ENCODE results near the gene TPM1. TPM values are rescaled to one million over a fixed set of nuclear protein-coding genes. Genes with fewer than 3 reads are reported as not detected.

Gene TPM1
- total and polyA plus RNA-seq, 2 of the 4 experiments (the other 2 are of a cell fraction), result 661 to 1,623 TPM

DNA sequence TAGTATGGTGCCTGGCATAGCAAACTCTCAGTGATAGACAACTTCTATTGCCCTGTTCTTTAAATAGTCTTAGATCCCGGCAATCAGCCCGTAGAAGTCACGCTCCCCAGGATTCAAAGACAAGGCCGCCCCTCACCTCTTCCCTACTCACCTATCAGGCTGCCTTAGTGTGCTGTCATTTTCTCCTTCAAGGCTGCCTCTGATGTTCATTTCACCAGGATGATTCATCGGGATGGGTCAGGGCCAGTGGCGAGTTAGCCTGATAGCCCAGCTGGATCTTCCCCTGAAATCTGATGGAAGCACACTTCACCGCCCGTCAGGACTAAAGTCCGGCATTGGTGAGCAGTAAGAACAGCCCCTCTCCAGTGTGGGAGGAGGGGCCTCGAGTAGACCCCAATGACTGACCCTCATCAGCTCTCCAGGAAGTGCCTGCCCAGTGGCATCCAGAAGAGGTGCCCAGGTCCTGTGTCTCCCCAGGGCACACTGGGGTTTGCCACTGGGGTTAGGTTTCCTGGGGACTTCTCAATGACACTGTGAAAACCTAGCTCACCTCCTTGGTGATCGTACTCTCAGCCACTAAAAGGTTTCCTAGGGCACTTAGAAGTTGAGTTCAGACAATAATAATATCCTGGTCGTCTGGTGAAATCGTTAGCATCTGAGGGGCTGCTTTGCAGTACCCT, 37.5 kb downstream of the TPM1 start:
- Histone ChIP-seq H3K9ac (ENCODE audit: low read depth, low read length) (no peak overlapping the region), H2BK15ac (ENCODE audit: low read depth, low read length) (peak overlapping the region; percentile 79; the same call in 2 of the 3 replicates), H3K4ac (ENCODE audit: low read depth, low read length) (peak overlapping the region; percentile 74), H3K9me3 (ENCODE audit: control insufficient read depth, insufficient read depth, low read length) (no peaks in the 10 kb centered on the region), H2BK20ac (ENCODE audit: low read depth, low read length) (peak overlapping the region; percentile 76), H3K36me3 (ENCODE audit: control insufficient read depth, insufficient read depth, low read length) (no peaks in the 10 kb centered on the region), H2BK120ac (ENCODE audit: low read depth, low read length) (peak overlapping the region; percentile 83), H3K27ac (ENCODE audit: insufficient read depth, low read length) (no peak overlapping the region), H4K5ac (ENCODE audit: low read depth, low read length) (peak overlapping the region; percentile 36; the same call in 1 of the 2 replicates), H4K91ac (ENCODE audit: insufficient read depth, low read depth, low read length) (peak overlapping the region; percentile 76), H3K4me3 (ENCODE audit: insufficient read depth, low read depth, low read length) (no peak overlapping the region), H4K8ac (ENCODE audit: low read depth in 2 of 2, low read length in 2 of 2) (peak overlapping the region in 1 of 2 experiments; percentile 43; a peak in 2 of 4 replicates), H3K56ac (ENCODE audit: extremely low read depth, insufficient read depth, low read length) (no peak overlapping the region), H2AFZ (replicated peaks; ENCODE audit: low read length, poor library complexity) (peak overlapping the region; percentile 81), H3K27me3 (ENCODE audit: control insufficient read depth, insufficient read depth, low read length) (no peaks in the 10 kb centered on the region), H3K23ac (ENCODE audit: low read depth, low read length) (peak overlapping the region; percentile 20; the same call in 1 of the 2 replicates), H3K18ac (ENCODE audit: low read depth, low read length) (peak overlapping the region; percentile 66), H3K79me1 (ENCODE audit: low read depth in 1 of 2, low read length in 2 of 2) (no peaks in the 10 kb centered on the region), H3K4me1 (ENCODE audit: control insufficient read depth, insufficient read depth, low read length) (peaks cover 23% of the 10 kb centered on the region), H3K14ac (replicated peaks; ENCODE audit: low read depth, low read length) (peak overlapping the region; percentile 69), H2AK5ac (ENCODE audit: low read depth, low read length) (peak overlapping the region; percentile 95), H4K20me1 (ENCODE audit: insufficient read depth, low read length) (0 out of 2 replicates have a peak, but pooled peaks cover 2% of the 10 kb centered on the region), H3K4me2 (ENCODE audit: low read depth, low read length) (no peak overlapping the region), H2BK5ac (ENCODE audit: low read depth, low read length, poor library complexity, severe bottlenecking) (peak overlapping the region; percentile 43), H2AK9ac (replicated peaks; ENCODE audit: low read depth, low read length, poor library complexity) (peak overlapping the region; percentile 90), H3K9me1 (ENCODE audit: insufficient read depth, low read length) (peaks cover 13% of the 10 kb centered on the region)
- ATAC-seq (ENCODE audit: low read depth) (peak; percentile 71), DNase-seq (peak; percentile 78)
- 72% methylated on average over 7 of the region's 13 CpGs; no CpG with 5 or more reads in 1 of the 2 experiments for WGBS, 2 experiments (ENCODE audit: extremely low coverage in 2 of 2, insufficient read length in 1 of 2)
- dilution Hi-C loops (cut with HindIII; ENCODE audit: low sequenced_read_pairs, unreplicated experiment) (no loop called here), intact Hi-C loops (cut with micrococcal nuclease) (no loop called here), in situ Hi-C loops (cut with MboI; ENCODE audit: low sequenced_read_pairs) (no loop called here)
- POLR2A ChIA-PET (ENCODE audit: unreplicated experiment), result no interaction called here
- no TSS peak for BruUV-seq (replicated peaks)
- CTCF ChIA-PET, result interaction anchor here (0.6 to 1.5 kb wide), 3 partner anchors 14 to 227 kb away, joined by 3 to 4 read pairs (median 3); no protein-coding TSS in a partner anchor
- TF ChIP-seq MAZ (IDR thresholded peaks at IDR 0.05; ENCODE audit: borderline replicate concordance, low read depth, low read length) (no peak), MXI1 (IDR thresholded peaks at IDR 0.05; ENCODE audit: borderline replicate concordance, low read depth, low read length) (no peak), CEBPB (IDR thresholded peaks at IDR 0.05; ENCODE audit: low read depth, low read length) (no peak), FOS (IDR thresholded peaks at IDR 0.05; ENCODE audit: low read depth, low read length) (peak; percentile 39; the same call in 1 of the 2 replicates), RAD21 (IDR thresholded peaks at IDR 0.05; ENCODE audit: low read length) (no peak), NFE2L2 (IDR thresholded peaks at IDR 0.05; ENCODE audit: low read depth, low read length) (no peak)
- TF ChIP-seq, protein P1, sequence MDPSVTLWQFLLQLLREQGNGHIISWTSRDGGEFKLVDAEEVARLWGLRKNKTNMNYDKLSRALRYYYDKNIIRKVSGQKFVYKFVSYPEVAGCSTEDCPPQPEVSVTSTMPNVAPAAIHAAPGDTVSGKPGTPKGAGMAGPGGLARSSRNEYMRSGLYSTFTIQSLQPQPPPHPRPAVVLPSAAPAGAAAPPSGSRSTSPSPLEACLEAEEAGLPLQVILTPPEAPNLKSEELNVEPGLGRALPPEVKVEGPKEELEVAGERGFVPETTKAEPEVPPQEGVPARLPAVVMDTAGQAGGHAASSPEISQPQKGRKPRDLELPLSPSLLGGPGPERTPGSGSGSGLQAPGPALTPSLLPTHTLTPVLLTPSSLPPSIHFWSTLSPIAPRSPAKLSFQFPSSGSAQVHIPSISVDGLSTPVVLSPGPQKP (IDR thresholded peaks at IDR 0.05; ENCODE audit: borderline replicate concordance, low read depth, low read length), result no peak
- TF ChIP-seq, protein P2, sequence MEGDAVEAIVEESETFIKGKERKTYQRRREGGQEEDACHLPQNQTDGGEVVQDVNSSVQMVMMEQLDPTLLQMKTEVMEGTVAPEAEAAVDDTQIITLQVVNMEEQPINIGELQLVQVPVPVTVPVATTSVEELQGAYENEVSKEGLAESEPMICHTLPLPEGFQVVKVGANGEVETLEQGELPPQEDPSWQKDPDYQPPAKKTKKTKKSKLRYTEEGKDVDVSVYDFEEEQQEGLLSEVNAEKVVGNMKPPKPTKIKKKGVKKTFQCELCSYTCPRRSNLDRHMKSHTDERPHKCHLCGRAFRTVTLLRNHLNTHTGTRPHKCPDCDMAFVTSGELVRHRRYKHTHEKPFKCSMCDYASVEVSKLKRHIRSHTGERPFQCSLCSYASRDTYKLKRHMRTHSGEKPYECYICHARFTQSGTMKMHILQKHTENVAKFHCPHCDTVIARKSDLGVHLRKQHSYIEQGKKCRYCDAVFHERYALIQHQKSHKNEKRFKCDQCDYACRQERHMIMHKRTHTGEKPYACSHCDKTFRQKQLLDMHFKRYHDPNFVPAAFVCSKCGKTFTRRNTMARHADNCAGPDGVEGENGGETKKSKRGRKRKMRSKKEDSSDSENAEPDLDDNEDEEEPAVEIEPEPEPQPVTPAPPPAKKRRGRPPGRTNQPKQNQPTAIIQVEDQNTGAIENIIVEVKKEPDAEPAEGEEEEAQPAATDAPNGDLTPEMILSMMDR (conservative IDR thresholded peaks at IDR 0.05; ENCODE audit: low read depth, low read length), result no peak
